HUES48 (cell line): Measurements from ENCODE around the gene REG1A.

Source experiments
- H3K27ac ChIP-seq: one replicate; pipeline ENCODE4 v1.7.0; 2013; ENCODE audit warnings: low read depth, low read length, inconsistent platforms
- H3K27me3 ChIP-seq: 2 replicates; pipeline ENCODE4 v1.6.1; 2013; ENCODE audit warnings: mild to moderate bottlenecking, low read length; ENCODE audit not compliant: control insufficient read depth, insufficient read depth
- H3K36me3 ChIP-seq: 2 replicates; pipeline ENCODE4 v1.6.1; 2013; ENCODE audit warnings: low read length; ENCODE audit not compliant: control insufficient read depth, insufficient read depth
- H3K4me1 ChIP-seq: 2 replicates; pipeline ENCODE4 v1.6.1; 2013; ENCODE audit warnings: mild to moderate bottlenecking, low read length; ENCODE audit not compliant: control insufficient read depth, insufficient read depth
- H3K4me3 ChIP-seq: 2 replicates; pipeline ENCODE4 v1.5.1; 2013; ENCODE audit warnings: mild to moderate bottlenecking, low read depth, low read length
- H3K9ac ChIP-seq: 2 replicates; pipeline ENCODE4 v1.6.1; 2013; ENCODE audit warnings: mild to moderate bottlenecking, low read depth, low read length, moderate library complexity
- H3K9me3 ChIP-seq: 2 replicates; pipeline ENCODE4 v1.6.1; 2013; ENCODE audit warnings: low read length; ENCODE audit not compliant: control insufficient read depth, insufficient read depth

Gene REG1A

DNA sequence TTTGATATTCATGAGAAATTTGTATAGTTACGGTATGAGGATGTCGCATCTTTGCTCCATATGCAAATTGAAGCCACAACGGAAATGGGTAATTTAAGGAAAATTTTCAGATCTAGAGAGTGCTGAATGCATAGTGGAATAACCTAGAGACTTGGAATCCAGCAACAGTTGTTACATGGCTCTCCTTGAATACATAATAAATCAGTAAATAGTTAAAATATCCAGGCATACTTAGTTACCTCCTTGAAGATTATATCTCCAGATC, 5.4 kb downstream of the REG1A start:
- Histone ChIP-seq H3K4me1 (no peaks in the 10 kb centered on the region), H3K4me3 (no peak overlapping the region), H3K9me3 (no peaks in the 10 kb centered on the region), H3K27me3 (no peaks in the 10 kb centered on the region), H3K36me3 (no peaks in the 10 kb centered on the region), H3K9ac (no peak overlapping the region), H3K27ac (no peak overlapping the region)

DNA sequence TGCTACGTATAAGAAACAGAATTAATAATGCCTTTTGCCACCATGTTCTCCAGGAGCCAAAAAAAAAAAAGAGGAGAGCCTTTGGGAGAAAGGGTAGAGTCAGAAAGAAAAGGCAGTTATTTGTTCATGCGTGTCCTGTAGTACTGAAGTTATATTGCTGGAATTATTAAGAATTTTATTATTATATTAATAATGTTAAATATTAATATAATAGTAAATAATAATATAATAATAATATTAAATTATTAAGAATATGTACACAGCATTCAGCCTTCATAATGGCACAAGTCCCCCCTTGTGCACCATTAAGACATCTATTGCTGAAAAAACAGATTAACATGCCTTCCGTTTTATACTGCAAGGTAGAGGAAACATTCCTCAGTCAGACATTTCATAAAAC, 8.1 kb downstream of the REG1A start:
- H3K4me1 ChIP-seq, result no peaks in the 10 kb centered on the region
- no peaks in the 10 kb centered on the region for H3K36me3 ChIP-seq
- no peaks in the 10 kb centered on the region for H3K27me3 ChIP-seq
- no peak overlapping the region for H3K9ac ChIP-seq
- no peaks in the 10 kb centered on the region for H3K9me3 ChIP-seq
- no peak overlapping the region for H3K4me3 ChIP-seq
- H3K27ac ChIP-seq, result no peak overlapping the region

DNA sequence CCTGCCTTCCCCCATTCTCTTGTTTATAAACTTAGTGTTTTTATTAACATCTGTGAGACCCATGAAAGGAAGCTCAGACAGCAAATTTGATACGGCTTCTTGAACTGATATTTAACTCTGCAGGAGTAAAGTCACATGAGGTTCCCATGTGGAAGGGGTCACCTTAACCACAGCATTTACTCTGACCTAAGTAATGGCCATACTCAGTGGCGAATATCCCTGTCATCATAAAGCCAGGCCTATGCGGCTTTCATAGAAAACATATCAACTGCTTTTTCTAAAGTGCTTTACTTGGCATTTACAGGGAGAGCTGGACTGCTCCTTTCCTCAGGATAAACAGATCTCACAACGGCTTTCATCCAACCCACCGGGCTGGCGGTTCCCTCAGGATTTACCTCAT, 9.0 kb downstream of the REG1A start:
- H3K4me3 ChIP-seq, result no peak overlapping the region
- no peaks in the 10 kb centered on the region for H3K36me3 ChIP-seq
- H3K9ac ChIP-seq, result no peak overlapping the region
- H3K4me1 ChIP-seq, result no peaks in the 10 kb centered on the region
- H3K9me3 ChIP-seq, result no peaks in the 10 kb centered on the region
- no peak overlapping the region for H3K27ac ChIP-seq
- H3K27me3 ChIP-seq, result no peaks in the 10 kb centered on the region

- no peaks in the 10 kb centered on the region for H3K9me3 ChIP-seq
- no peak overlapping the region for H3K4me3 ChIP-seq
- no peaks in the 10 kb centered on the region for H3K36me3 ChIP-seq
- no peak overlapping the region for H3K9ac ChIP-seq
- H3K27me3 ChIP-seq, result no peaks in the 10 kb centered on the region
- H3K27ac ChIP-seq, result no peak overlapping the region
- H3K4me1 ChIP-seq, result no peaks in the 10 kb centered on the region
These were observed 9.5 kb downstream of the REG1A start for GRCh38 chr2:79129804-79130203.

GRCh38 chr2:79131687-79132086, 11.4 kb downstream of the REG1A start:
- H3K27ac ChIP-seq, result no peak overlapping the region
- H3K36me3 ChIP-seq, result no peaks in the 10 kb centered on the region
- no peaks in the 10 kb centered on the region for H3K4me1 ChIP-seq

DNA sequence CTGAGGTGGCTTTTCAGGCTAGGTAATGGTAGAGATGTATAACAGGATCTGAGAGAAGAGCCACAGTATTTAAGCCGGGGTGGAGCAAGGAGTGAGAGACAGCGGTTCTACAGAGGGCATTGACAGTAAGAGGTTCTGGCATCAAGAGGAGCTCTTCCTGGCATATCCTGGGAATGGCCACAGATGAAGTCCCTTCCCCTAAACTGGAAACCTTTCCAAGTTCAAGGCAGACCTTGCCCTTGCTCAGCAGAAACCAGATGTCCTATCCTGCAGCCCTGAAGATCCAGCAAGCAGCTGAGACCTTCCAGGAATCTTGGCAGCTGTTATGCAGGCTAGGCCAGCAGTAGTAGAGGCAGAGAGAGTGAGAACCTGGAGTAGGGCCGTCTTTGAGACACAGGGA, 18.1 kb downstream of the REG1A start:
- H3K27ac ChIP-seq, result no peak overlapping the region
- no peak overlapping the region for H3K9ac ChIP-seq
- H3K27me3 ChIP-seq, result no peaks in the 10 kb centered on the region
- H3K36me3 ChIP-seq, result no peaks in the 10 kb centered on the region
- no peaks in the 10 kb centered on the region for H3K4me1 ChIP-seq
- H3K9me3 ChIP-seq, result no peaks in the 10 kb centered on the region
- no peak overlapping the region for H3K4me3 ChIP-seq

More at GRCh38 chr2:79131687-79132086, 11.4 kb downstream of the REG1A start:
- Histone ChIP-seq H3K9ac (no peak overlapping the region), H3K4me3 (no peak overlapping the region), H3K27me3 (no peaks in the 10 kb centered on the region), H3K9me3 (no peaks in the 10 kb centered on the region)

- Histone ChIP-seq H3K27ac (no peak overlapping the region), H3K9me3 (no peaks in the 10 kb centered on the region), H3K27me3 (no peaks in the 10 kb centered on the region), H3K9ac (no peak overlapping the region), H3K4me1 (no peaks in the 10 kb centered on the region), H3K36me3 (no peaks in the 10 kb centered on the region), H3K4me3 (no peak overlapping the region)
These were observed 19.1 kb downstream of the REG1A start for GRCh38 chr2:79139423-79139822.

DNA sequence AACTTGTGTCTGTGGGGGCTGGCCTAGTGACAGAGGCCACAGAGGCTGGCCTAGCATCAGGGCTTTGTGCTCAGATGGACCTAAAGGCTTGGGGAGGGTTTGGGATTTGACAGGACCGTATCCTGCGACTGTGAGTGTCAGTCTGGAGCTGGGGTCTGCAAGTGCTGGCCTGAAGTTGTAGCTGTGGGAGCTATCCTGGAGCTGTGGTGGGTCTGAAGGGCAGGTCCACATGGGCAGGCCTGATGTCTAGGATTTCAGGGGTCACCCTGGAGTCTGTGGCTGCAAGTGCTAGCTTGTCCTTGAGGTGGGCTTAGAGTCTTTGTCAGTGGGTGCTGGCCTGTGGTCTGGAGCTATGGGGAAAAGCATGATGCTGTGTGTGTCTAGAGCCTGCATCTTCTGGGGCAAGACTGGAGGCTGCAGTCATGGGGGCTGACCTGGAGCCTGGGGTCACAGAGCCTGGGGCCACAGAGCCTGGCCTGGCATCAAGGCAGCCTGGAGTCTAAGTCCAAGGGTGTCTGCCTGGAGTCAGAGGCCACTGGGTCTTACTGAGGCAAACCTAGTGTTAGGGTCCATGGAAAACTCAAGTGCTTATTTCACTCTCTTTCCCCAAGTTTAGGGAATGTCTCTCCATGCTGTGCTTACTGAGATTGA, 35.7 kb downstream of the REG1A start:
- Histone ChIP-seq H3K36me3 (no peaks in the 10 kb centered on the region), H3K4me3 (no peak overlapping the region), H3K4me1 (0 out of 2 replicates have a peak, but pooled peaks cover 3% of the 10 kb centered on the region), H3K9me3 (no peaks in the 10 kb centered on the region), H3K27ac (no peak overlapping the region), H3K9ac (no peak overlapping the region), H3K27me3 (no peaks in the 10 kb centered on the region)

DNA sequence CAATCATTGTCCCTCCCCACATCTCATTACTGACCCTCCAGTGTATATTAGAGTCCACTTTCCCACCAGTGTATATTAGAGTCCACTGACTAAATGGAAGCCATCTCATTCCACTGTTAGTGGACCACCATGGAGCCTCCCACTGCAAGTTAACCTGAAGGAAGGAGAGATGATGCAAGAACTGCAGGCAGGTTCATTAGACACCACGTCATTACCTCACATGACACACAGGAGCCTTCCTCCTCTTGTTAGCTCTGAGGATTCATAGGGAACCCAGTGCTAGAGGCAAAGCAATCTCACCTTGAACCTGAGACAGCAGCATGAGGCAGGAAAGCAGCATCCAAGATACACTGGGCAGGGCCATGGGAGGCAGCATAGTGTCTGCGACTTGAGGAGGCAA, 38.7 kb downstream of the REG1A start:
- Histone ChIP-seq H3K4me1 (no peaks in the 10 kb centered on the region), H3K27ac (no peak overlapping the region), H3K27me3 (no peaks in the 10 kb centered on the region), H3K4me3 (no peak overlapping the region), H3K9ac (no peak overlapping the region), H3K9me3 (no peaks in the 10 kb centered on the region), H3K36me3 (no peaks in the 10 kb centered on the region)

DNA sequence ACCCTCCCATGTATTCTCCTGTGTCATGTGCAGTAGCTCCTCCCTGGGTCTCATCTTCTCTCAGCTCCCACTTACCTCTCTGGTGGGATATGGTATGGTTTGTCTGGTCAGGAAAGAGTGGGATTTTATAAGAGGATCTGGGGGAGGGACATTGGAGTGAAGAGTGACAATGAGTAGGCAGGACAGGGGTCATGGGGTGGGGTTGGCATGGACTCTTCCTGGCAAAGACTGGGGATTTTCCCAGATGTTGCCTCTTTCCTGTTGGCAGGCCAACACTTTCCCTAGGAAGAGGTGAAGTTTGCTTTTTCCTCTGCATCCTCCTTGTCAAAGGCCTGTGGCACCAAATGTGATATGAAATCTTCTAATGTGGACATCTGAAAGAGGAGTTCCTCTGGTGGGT, 39.4 kb downstream of the REG1A start, which contains the start of gene REG3A:
TSS of gene REG3A (minus strand) at position 101 of the 400 bp plus-strand sequence. CDS start 348 bp downstream, outside the sequence.
- Histone ChIP-seq H3K4me1 (no peaks in the 10 kb centered on the region), H3K36me3 (no peaks in the 10 kb centered on the region), H3K9ac (no peak within 1 kb of the TSS), H3K9me3 (no peaks in the 10 kb centered on the region), H3K27ac (no peak within 1 kb of the TSS), H3K27me3 (no peaks in the 10 kb centered on the region), H3K4me3 (no peak within 1 kb of the TSS)

- Histone ChIP-seq H3K4me1 (no peaks in the 10 kb centered on the region), H3K27ac (no peak overlapping the region), H3K9ac (no peak overlapping the region), H3K4me3 (no peak overlapping the region), H3K36me3 (no peaks in the 10 kb centered on the region), H3K9me3 (no peaks in the 10 kb centered on the region), H3K27me3 (no peaks in the 10 kb centered on the region)
These were observed 41.8 kb downstream of the REG1A start for GRCh38 chr2:79162132-79162531.

DNA sequence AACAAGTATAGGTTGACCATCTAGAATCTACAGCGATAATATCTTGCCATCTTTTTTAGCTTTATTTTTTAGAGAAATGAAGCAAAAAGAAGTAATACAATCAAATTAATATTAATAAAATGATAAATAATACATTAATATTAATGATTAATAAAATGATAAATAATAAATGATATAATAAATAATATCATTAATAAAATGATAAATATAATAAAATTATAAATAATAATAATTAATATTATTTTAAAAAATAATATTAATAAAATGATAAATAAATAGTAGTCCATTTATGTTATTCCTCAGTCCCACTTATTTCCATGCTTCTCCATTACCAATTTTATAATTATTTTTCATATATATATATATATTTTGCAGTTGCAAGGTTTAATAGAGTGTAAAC, 42.5 kb downstream of the REG1A start:
- H3K4me1 ChIP-seq, result no peaks in the 10 kb centered on the region
- H3K36me3 ChIP-seq, result no peaks in the 10 kb centered on the region
- no peak overlapping the region for H3K4me3 ChIP-seq
- H3K27ac ChIP-seq, result no peak overlapping the region
- H3K27me3 ChIP-seq, result no peaks in the 10 kb centered on the region
- no peaks in the 10 kb centered on the region for H3K9me3 ChIP-seq
- H3K9ac ChIP-seq, result no peak overlapping the region
